D721Med (cell line): ENCODE results near the gene SMC3.

Experiments used
- DNase-seq: peaks from one replicate; pipeline ENCODE4 v3.0.0; 2011; ENCODE audit warnings: low spot score; ENCODE audit not compliant: insufficient read length
- FAIRE-seq: peaks from 2 replicates; lab custom pipeline; 2011; peaks lifted over from hg19 to GRCh38; lab: Jason Lieb, UNC
- TF ChIP-seq, protein P1 (sequence below): IDR thresholded peaks from 2 replicates; pipeline ENCODE4 v1.5.1; 2012; ENCODE audit warnings: mild to moderate bottlenecking, control low read depth; ENCODE audit not compliant: insufficient read depth; ENCODE audit errors: missing control alignments

The SMC3 gene

DNA sequence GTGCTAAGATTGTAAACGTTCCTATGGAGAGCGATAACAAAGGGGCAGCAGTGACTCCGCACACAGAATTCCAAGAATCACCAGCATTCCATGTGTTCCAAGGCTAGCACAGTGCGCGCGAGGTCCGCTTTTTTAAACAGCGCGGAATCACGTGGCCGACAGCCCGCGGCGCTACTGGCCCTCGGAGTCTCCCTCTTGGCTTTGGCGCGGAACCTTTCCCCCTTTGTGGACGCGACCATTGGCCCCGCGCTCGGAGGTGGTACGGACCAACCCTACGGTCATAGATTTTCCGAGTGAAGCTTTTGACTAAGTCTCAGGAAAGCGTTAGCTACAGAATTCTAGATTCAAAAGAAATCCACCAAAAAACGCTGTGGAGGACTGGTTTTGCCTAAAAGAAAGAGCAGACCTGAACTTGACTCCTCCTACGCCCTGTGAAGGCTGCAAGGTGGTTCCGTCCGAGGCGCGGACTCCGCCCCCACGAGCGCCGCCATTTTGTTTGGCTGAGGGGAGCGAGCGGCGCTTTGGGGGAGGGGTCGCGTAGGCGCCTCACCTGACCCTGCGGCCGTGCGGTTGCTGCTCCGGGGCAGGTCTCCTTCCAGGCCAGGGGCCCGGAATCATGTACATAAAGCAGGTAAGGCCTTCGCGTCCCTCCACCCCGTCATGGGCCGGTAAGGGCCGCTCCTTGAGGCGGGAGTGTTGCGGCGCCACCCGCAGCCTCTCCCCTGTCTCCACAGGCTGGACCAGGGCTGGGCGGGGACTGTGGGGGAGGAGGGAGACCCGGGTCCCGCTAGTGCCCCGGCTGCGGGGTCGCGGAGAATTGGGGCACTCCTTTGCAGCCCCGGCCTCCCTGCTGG lies at the start of gene SMC3:
SMC3 (plus strand) TSS at position 495 of the 854 bp plus-strand sequence; CDS start at position 617, 122 bp downstream.
- TF ChIP-seq, protein P1, sequence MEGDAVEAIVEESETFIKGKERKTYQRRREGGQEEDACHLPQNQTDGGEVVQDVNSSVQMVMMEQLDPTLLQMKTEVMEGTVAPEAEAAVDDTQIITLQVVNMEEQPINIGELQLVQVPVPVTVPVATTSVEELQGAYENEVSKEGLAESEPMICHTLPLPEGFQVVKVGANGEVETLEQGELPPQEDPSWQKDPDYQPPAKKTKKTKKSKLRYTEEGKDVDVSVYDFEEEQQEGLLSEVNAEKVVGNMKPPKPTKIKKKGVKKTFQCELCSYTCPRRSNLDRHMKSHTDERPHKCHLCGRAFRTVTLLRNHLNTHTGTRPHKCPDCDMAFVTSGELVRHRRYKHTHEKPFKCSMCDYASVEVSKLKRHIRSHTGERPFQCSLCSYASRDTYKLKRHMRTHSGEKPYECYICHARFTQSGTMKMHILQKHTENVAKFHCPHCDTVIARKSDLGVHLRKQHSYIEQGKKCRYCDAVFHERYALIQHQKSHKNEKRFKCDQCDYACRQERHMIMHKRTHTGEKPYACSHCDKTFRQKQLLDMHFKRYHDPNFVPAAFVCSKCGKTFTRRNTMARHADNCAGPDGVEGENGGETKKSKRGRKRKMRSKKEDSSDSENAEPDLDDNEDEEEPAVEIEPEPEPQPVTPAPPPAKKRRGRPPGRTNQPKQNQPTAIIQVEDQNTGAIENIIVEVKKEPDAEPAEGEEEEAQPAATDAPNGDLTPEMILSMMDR = no peak
- FAIRE-seq (no peak), DNase-seq (no peak)

- TF ChIP-seq, protein P1 = no peak
- no peak for FAIRE-seq
Measured at GRCh38 chr10:110522365-110522988, 45.0 kb upstream of the SMC3 start.

GRCh38 chr10:110523736-110524135 lies 43.8 kb upstream of the SMC3 start:
- TF ChIP-seq, protein P1 = no peak
- DNase-seq (no peak), FAIRE-seq (no peak)

More at GRCh38 chr10:110522365-110522988, 45.0 kb upstream of the SMC3 start:
- no peak for DNase-seq

- FAIRE-seq = no peak
- DNase-seq = no peak
- TF ChIP-seq, protein P1 = no peak
Measured at GRCh38 chr10:110524179-110524858, 43.2 kb upstream of the SMC3 start.

DNA sequence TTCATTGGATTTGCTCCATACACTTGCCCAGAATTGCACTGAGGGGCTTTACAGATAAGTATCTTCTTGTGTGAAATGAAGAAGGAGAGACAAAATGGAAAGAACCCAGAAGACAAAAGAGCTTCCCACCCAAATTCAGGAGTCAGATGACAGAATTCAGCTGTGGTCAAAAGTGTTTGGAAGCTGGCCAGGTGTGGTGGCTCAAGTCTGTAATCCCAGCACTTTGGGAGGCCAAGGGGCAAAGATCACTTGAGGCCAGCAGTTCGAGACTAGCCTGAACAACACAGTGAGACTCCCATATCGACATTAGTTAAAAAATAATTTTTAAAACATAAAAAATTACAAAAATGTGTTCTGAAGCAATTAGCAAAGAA lies 42.6 kb upstream of the SMC3 start:
- FAIRE-seq = no peak
- DNase-seq = no peak
- TF ChIP-seq, protein P1 = no peak

GRCh38 chr10:110525349-110526260 lies 41.9 kb upstream of the SMC3 start:
- no peak for FAIRE-seq
- no peak for DNase-seq
- TF ChIP-seq, protein P1 = no peak
